ENCODE measurements around the gene SCYL1. TPM values are rescaled to one million over a fixed set of nuclear protein-coding genes. Genes with fewer than 3 reads are reported as not detected.

The SCYL1 gene
- total RNA-seq, 1 experiment from 2014 or later, result 104 TPM

GRCh38 chr11:65496304-65497140 lies 28.4 kb upstream of the SCYL1 start:
- Histone ChIP-seq H3K4me1 (ENCODE audit: control insufficient read depth in 1 of 2, insufficient read depth in 2 of 2, low read length in 2 of 2) (peaks cover 54 to 86% of the 10 kb centered on the region in 2 experiments), H3K9me3 (ENCODE audit: control insufficient read depth in 1 of 2, insufficient read depth in 1 of 2, low read depth in 1 of 2, low read length in 2 of 2) (no peaks in the 10 kb centered on the region), H3K27ac (ENCODE audit: low read depth, low read length) (peak overlapping the region; percentile 98), H2AFZ (ENCODE audit: low read depth, low read length, poor library complexity, severe bottlenecking) (no peak overlapping the region), H3K4me2 (ENCODE audit: low read length) (peak overlapping the region; percentile 85), H3K27me3 (ENCODE audit: insufficient read depth, low read length) (no peaks in the 10 kb centered on the region), H4K20me1 (ENCODE audit: insufficient read depth) (peaks cover 25% of the 10 kb centered on the region), H3K36me3 (ENCODE audit: control insufficient read depth in 1 of 2, insufficient read depth in 2 of 2, low read length in 2 of 2) (peaks cover 9 to 22% of the 10 kb centered on the region in 2 experiments), H3K4me3 (replicated peaks in 1 of 2; ENCODE audit: low read depth in 1 of 2, low read length in 2 of 2) (peak overlapping the region; percentile 22 to 42), H3K79me2 (ENCODE audit: insufficient read depth, low read length) (peaks cover 61% of the 10 kb centered on the region), H3K9ac (ENCODE audit: low read length) (peak overlapping the region; percentile 74), H3K9me2 (ENCODE audit: insufficient read depth) (no peaks in the 10 kb centered on the region)
- CTCF ChIA-PET, result interaction anchor here (0.9 to 1.7 kb wide), 6 partner anchors 15 to 80 kb away, joined by 4 to 11 read pairs (median 6); no protein-coding TSS in a partner anchor
- intact Hi-C loops (cut with micrococcal nuclease), result loop anchor here (2.0 kb wide), 1 partner anchor 20 kb away; no protein-coding TSS in a partner anchor
- POLR2A ChIA-PET, result interaction anchor here (0.5 to 26.7 kb wide), 12 partner anchors 8 to 234 kb away, joined by 3 to 1499 read pairs (median 22); partner anchors contain the start of genes NEAT1, PCNX3, POLA2 and SLC25A45
- no peak for DNase-seq (ENCODE audit: low read depth, low spot score)
- ATAC-seq, result no peak
- TF ChIP-seq ZFX (IDR thresholded peaks at IDR 0.05) (0 out of 2 replicates have a peak, but pooled peaks have one; percentile 12), ATF3 (IDR thresholded peaks at IDR 0.05) (no peak), FOSL1 (IDR thresholded peaks at IDR 0.05; ENCODE audit: low read depth) (no peak)
- TSS peak; percentile 79 for BruUV-seq (replicated peaks)
- RAD21 ChIA-PET (ENCODE audit: low non-redundant PET in 1 of 2, low total read pairs in 2 of 2, uncharacterized antibody in 2 of 2, unreplicated experiment in 2 of 2), result interaction anchor here (1.1 to 5.1 kb wide), 5 partner anchors 9 to 25 kb away, joined by 3 to 27 read pairs (median 5); no protein-coding TSS in a partner anchor

- H3K9ac ChIP-seq (ENCODE audit: low read length), result peak overlapping the region; percentile 93
- H3K79me2 ChIP-seq (ENCODE audit: insufficient read depth, low read length), result peaks cover 70% of the 10 kb centered on the region
- H3K27ac ChIP-seq (ENCODE audit: low read depth, low read length), result peak overlapping the region; percentile 98
- H3K4me3 ChIP-seq (replicated peaks in 1 of 2; ENCODE audit: low read depth in 1 of 2, low read length in 2 of 2), result peak overlapping the region; percentile 57 to 79
- ChIA-PET RAD21 (ENCODE audit: low non-redundant PET in 1 of 2, low total read pairs in 2 of 2, uncharacterized antibody in 2 of 2, unreplicated experiment in 2 of 2) (interaction anchor here (1.1 to 5.1 kb wide), 5 partner anchors 10 to 26 kb away, joined by 3 to 27 read pairs (median 5); no protein-coding TSS in a partner anchor), POLR2A (interaction anchor here (0.5 to 26.7 kb wide), 15 partner anchors 9 to 235 kb away, joined by 3 to 1499 read pairs (median 7); partner anchors contain the start of genes NEAT1, PCNX3, POLA2 and SLC25A45), CTCF (interaction anchor here (1.0 to 1.7 kb wide), 5 partner anchors 16 to 81 kb away, joined by 5 to 11 read pairs (median 6); no protein-coding TSS in a partner anchor)
- H3K27me3 ChIP-seq (ENCODE audit: insufficient read depth, low read length), result no peaks in the 10 kb centered on the region
- H2AFZ ChIP-seq (ENCODE audit: low read depth, low read length, poor library complexity, severe bottlenecking), result no peak overlapping the region
- peaks cover 15 to 31% of the 10 kb centered on the region in 2 experiments for H3K36me3 ChIP-seq (ENCODE audit: control insufficient read depth in 1 of 2, insufficient read depth in 2 of 2, low read length in 2 of 2)
- H4K20me1 ChIP-seq (ENCODE audit: insufficient read depth), result peaks cover 34% of the 10 kb centered on the region
- intact Hi-C loops (cut with micrococcal nuclease), result loop anchor here (2.0 kb wide), 2 partner anchors 21 to 79 kb away; no protein-coding TSS in a partner anchor
- H3K4me1 ChIP-seq (ENCODE audit: control insufficient read depth in 1 of 2, insufficient read depth in 2 of 2, low read length in 2 of 2), result peaks cover 49 to 86% of the 10 kb centered on the region in 2 experiments
- BruUV-seq (replicated peaks), result no TSS peak
- no peaks in the 10 kb centered on the region for H3K9me2 ChIP-seq (ENCODE audit: insufficient read depth)
- ATAC-seq, result peak; percentile 75
- peak overlapping the region; percentile 85 for H3K4me2 ChIP-seq (ENCODE audit: low read length)
- peak; percentile 96 for DNase-seq (ENCODE audit: low read depth, low spot score)
- H3K9me3 ChIP-seq (ENCODE audit: control insufficient read depth in 1 of 2, insufficient read depth in 1 of 2, low read depth in 1 of 2, low read length in 2 of 2), result no peaks in the 10 kb centered on the region
- TF ChIP-seq JUND (IDR thresholded peaks at IDR 0.05) (no peak), POLR2AphosphoS5 (IDR thresholded peaks at IDR 0.05; ENCODE audit: low read depth, low read length) (peak; percentile 86), ATF3 (IDR thresholded peaks at IDR 0.05) (no peak), SIN3A (IDR thresholded peaks at IDR 0.05; ENCODE audit: low read depth) (no peak), SP1 (IDR thresholded peaks at IDR 0.05; ENCODE audit: low read depth) (no peak), FOSL1 (IDR thresholded peaks at IDR 0.05; ENCODE audit: low read depth) (no peak), YY1 (IDR thresholded peaks at IDR 0.05; ENCODE audit: extremely low read depth, insufficient replicate concordance, low read depth, low read length) (peak; percentile 89), TCF7L2 (IDR thresholded peaks at IDR 0.05; ENCODE audit: borderline replicate concordance, extremely low read depth, insufficient read depth, insufficient read length) (peak; percentile 90), POLR2A (IDR thresholded peaks at IDR 0.05; ENCODE audit: borderline replicate concordance, extremely low read depth, insufficient read depth, insufficient read length) (no peak), RAD21 (IDR thresholded peaks at IDR 0.05; ENCODE audit: low read depth) (no peak)
Measured at GRCh38 chr11:65497141-65498041, 27.5 kb upstream of the SCYL1 start.
